AG04449 (cell line): Measurements from ENCODE around the gene MT1H.

ENCODE experiments used
- CTCF ChIA-PET: fragments of 350-600 bp; formaldehyde crosslinking; extraction: SDS; loops from one replicate; lab custom pipeline; 2021; ENCODE audit warnings: antibody characterized with exemption; lab: Yijun Ruan, JAX
- POLR2A ChIA-PET: fragments of 400-600, 350-600 bp; formaldehyde crosslinking; extraction: SDS; loops from one replicate; lab custom pipeline; 2020; ENCODE audit warnings: antibody characterized with exemption, inconsistent platforms; lab: Yijun Ruan, JAX
- DNase-seq: peaks from one replicate; pipeline ENCODE4 v3.0.0-alpha.2; 2010; ENCODE audit warnings: low read depth, low spot score
- H3K4me3 ChIP-seq: 2 replicates; pipeline ENCODE4 v1.5.1; 2011; ENCODE audit warnings: low read depth, mild to moderate bottlenecking, control low read depth, low read length
- TF ChIP-seq, protein P1 (sequence below): IDR thresholded peaks from one replicate; pipeline ENCODE4 v1.5.1; 2011; ENCODE audit warnings: mild to moderate bottlenecking, moderate library complexity, low read length, control low read depth, inconsistent platforms; ENCODE audit not compliant: insufficient read depth; ENCODE audit errors: missing control alignments

Gene MT1H

DNA sequence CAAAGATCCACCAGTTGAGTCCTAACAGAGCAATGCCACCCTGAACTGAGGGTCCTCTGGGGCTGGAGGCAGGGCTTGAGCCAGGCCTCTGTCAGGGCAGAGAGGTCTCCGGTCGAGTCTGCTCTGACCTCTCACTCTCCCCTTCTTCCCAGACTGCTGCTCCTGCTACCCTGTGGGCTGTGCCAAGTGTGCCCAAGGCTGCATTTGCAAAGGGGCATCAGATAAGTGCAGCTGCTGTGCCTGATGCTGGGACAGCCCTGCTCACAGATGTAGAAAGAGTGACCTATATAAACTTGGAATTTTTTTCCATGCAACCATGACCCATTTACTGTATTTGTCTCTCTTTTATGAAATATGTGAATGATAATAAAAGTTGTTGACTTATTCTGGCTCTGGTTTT is 20.3 kb upstream of the MT1H start:
- no peak overlapping the region for H3K4me3 ChIP-seq
- TF ChIP-seq, protein P1, sequence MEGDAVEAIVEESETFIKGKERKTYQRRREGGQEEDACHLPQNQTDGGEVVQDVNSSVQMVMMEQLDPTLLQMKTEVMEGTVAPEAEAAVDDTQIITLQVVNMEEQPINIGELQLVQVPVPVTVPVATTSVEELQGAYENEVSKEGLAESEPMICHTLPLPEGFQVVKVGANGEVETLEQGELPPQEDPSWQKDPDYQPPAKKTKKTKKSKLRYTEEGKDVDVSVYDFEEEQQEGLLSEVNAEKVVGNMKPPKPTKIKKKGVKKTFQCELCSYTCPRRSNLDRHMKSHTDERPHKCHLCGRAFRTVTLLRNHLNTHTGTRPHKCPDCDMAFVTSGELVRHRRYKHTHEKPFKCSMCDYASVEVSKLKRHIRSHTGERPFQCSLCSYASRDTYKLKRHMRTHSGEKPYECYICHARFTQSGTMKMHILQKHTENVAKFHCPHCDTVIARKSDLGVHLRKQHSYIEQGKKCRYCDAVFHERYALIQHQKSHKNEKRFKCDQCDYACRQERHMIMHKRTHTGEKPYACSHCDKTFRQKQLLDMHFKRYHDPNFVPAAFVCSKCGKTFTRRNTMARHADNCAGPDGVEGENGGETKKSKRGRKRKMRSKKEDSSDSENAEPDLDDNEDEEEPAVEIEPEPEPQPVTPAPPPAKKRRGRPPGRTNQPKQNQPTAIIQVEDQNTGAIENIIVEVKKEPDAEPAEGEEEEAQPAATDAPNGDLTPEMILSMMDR: no peak
- POLR2A ChIA-PET: no interaction called here
- CTCF ChIA-PET: interaction anchor here (1.2 to 1.4 kb wide), 2 partner anchors 24 to 45 kb away, joined by 3 read pairs; no protein-coding TSS in a partner anchor
- DNase-seq: no peak

DNA sequence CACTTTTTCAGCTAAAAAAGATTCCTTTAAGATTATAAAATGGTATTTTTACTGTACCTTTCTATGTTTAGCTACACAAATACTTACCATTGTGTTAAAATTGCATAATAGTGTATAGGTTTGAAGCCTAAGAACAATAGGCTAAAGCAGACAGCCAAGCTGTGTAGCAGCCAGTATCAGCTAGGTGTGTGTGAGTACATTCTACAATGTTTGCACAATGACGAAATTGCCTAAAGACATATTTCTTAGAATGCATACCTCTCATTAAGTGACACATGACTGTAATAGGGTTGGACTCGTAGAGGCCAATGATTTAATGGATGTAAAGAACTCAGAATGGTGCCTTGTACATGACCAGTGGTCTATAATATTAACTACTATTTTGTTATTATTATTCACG is 19.8 kb upstream of the MT1H start:
- no peak overlapping the region for H3K4me3 ChIP-seq
- no peak for DNase-seq
- ChIA-PET CTCF (no interaction called here), POLR2A (no interaction called here)
- TF ChIP-seq, protein P1: no peak

DNA sequence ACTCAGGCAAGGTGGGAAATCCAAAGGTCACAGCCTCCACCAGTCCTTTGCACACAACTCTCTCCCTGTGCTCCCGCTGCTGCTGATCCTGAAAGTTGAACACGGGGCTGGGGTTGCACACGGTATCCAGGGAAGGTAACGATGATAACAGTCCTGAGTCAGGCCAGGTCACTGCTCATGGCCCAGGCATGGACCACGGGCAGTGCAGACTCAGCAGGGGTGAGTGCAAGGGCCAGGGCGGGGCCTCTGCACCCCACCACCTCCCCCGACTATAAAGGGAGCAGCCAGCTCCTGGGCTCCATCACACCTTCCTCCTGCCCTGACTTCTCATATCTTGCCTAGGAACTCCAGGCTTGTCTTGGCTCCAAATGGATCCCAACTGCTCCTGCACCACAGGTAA is 18.0 kb upstream of the MT1H start, which contains the start of gene MT1B:
TSS of gene MT1B (plus strand) at position 301 of the 400 bp plus-strand sequence. CDS start at position 369, 68 bp downstream.
- DNase-seq: no peak
- ChIA-PET CTCF (no interaction called here), POLR2A (no interaction called here)
- TF ChIP-seq, protein P1: no peak
- no peak within 1 kb of the TSS for H3K4me3 ChIP-seq

DNA sequence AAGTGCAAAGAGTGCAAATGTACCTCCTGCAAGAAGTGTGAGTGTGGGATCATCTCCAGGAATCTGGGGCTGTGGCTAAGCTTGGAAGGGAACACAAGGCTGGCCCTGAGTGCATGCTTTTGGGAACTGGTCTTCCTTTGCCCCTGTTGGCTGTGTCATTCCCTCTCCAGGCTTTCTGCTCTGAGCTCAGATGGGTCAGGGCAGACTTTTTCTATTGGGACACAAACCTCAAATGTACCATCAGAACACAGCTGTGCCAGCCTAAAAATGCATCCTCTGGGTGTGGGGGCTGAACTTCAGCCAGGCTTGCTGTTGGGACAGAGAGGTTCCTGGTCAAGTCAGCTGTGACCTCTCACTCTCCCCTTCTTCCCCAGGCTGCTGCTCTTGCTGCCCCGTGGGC is 17.0 kb upstream of the MT1H start:
- ChIA-PET CTCF (interaction anchor here (1.5 kb wide), 1 partner anchor 9 kb away, joined by 7 read pairs; no protein-coding TSS in a partner anchor), POLR2A (no interaction called here)
- no peak overlapping the region for H3K4me3 ChIP-seq
- TF ChIP-seq, protein P1: no peak
- no peak for DNase-seq

DNA sequence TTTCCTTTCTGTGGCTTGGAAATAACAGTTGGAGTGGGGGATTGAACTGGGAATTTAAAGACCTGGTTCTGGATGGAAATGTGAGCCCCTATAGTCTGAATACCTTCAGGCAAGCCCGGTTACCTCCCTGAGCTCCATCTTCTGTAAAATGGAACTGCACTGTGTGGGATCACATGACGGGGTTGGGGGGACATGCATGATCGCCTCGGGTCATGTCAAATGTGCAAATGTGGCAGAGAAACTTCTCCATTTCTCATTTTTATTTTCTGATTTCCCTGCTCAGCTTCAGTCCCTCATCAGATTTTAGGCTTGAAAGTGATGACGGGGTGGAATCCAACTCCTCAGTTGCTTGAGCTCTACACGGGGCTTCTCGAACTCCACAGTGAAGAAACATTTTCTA is 16.4 kb upstream of the MT1H start:
- POLR2A ChIA-PET: no interaction called here
- CTCF ChIA-PET: interaction anchor here (1.5 kb wide), 1 partner anchor 9 kb away, joined by 7 read pairs; no protein-coding TSS in a partner anchor
- TF ChIP-seq, protein P1: no peak
- no peak for DNase-seq
- no peak overlapping the region for H3K4me3 ChIP-seq

DNA sequence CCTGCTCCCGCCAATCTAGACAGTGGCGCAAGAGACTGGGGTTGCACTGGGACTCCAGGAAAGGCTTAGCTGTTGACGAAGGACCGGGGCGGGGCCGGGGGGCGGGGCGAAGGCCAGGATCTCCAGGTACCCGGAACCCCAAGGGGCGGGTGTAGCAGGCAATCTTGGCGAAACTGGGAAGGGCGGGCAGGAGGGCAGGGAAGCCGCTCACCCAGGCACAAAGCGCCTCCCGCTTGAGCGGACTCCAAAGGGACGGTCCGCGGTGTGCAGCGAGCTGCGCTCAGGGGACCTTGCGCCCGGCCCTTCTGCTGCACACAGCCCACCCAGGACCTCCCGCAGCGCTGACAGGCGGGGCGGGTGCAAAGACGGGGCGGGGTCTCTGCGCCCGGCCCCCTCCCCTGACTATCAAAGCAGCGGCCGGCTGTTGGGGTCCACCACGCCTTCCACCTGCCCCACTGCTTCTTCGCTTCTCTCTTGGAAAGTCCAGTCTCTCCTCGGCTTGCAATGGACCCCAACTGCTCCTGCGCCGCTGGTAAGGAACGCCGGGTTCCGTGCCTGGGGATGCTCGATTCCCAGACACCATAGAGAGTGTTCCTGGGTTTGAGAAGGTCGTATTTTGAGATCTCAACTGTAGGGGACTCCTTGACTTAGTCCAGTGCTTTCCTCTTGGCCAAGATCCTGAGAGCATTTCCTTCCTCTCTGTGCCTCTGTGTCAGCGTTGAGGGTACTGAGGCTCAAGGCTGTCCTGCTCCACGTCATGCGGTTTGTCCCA is 11.9 kb upstream of the MT1H start, which contains the start of gene MT1F:
TSS of gene MT1F (plus strand) at position 405 of the 772 bp plus-strand sequence. CDS start at position 505, 100 bp downstream.
- no peak for DNase-seq
- H3K4me3 ChIP-seq: peak within 1 kb of the TSS; percentile 47
- POLR2A ChIA-PET: no interaction called here
- CTCF ChIA-PET: no interaction called here
- TF ChIP-seq, protein P1: no peak
